Upper lobe of right lung (tissue), 1 donor: ENCODE data around the gene SLC30A2. TPM values are rescaled to one million over a fixed set of nuclear protein-coding genes. Genes with fewer than 3 reads are reported as not detected.

Experiments used
- ATAC-seq: fragments of 200-7000 bp; cut with Tn5 transposase; one replicate; pipeline ENCODE4 v1.9.1; 2020; ENCODE audit warnings: mild to moderate bottlenecking, moderate library complexity
- DNase-seq: peaks from one replicate; pipeline ENCODE4 v3.0.0-alpha.2; 2020
- H3K27ac ChIP-seq: fragments of 200-600 bp; one replicate; pipeline ENCODE4 v1.8.0; 2022
- H3K27me3 ChIP-seq: fragments of 200-600 bp; one replicate; pipeline ENCODE4 v1.8.0; 2022; ENCODE audit warnings: mild to moderate bottlenecking
- H3K36me3 ChIP-seq: fragments of 200-600 bp; one replicate; pipeline ENCODE4 v1.8.0; 2022
- H3K4me1 ChIP-seq: fragments of 200-600 bp; one replicate; pipeline ENCODE4 v1.8.0; 2022
- H3K4me3 ChIP-seq: fragments of 200-600 bp; one replicate; pipeline ENCODE4 v1.8.0; 2022; ENCODE audit warnings: mild to moderate bottlenecking
- H3K9me3 ChIP-seq: fragments of 200-600 bp; one replicate; pipeline ENCODE4 v1.8.0; 2022
- CTCF ChIP-seq: fragments of 200-600 bp; IDR thresholded peaks from one replicate; pipeline ENCODE4 v1.8.0; 2022; ENCODE audit warnings: antibody characterized with exemption
- intact Hi-C: fragments of 100-400 bp; cut with DNase I; formaldehyde crosslinking; loops from one replicate; pipeline ENCODE4 v1.11.0; 2022
- total RNA-seq: library from RNA; stranded (reverse); fragmentation: NEBNext Ultra II Directional; extraction: Animal tissue kit (Norgen Biotek cat#: 25700); gene quantifications from one replicate; pipeline ENCODE4 v1.2.1, GENCODE V29; 2021
- donor health status: DM: no; HTN: yes; CAD: no; lungs with severe emphysema.

SLC30A2 gene
- total RNA-seq, 1 donor from 2014 or later, result not detected

DNA sequence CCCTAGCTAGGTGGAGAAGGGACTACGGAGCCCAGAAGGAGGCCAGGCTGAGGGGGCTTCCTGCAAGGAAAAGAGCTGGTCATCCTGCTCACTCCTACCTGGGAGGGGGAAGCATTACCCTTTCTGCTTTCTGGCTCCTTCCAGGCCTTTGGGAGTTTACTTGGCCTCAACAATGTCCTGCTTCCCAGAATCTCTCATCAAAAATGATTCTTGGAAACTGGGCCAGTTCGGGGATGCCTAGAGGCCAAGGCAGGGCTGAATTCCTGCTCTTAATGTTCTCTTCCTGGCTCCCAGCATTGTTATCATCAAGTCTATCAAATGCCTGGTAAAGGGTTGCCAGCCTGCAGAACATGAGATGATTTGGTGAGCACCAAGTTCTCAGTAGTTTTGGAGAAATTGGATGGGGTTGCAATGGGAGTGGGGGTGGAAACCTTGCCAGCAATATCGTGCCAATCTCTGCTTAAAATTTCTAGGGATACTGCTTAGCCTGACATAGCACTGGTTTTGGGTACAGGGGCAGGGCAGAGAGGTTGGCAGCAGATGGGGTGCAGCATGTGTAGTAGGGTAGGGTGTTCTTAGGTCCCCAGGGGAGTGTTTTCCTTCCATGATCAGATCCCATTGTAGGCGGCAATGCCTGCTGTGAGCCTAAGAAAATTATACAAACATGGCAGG lies 40.3 kb downstream of the SLC30A2 start:
- intact Hi-C loops, result no loop called here
- H3K4me1 ChIP-seq, result no peaks in the 10 kb centered on the region
- no peak overlapping the region for H3K27ac ChIP-seq
- DNase-seq (no peak), ATAC-seq (no peak)
- H3K4me3 ChIP-seq, result no peak overlapping the region
- H3K9me3 ChIP-seq, result no peaks in the 10 kb centered on the region
- no peaks in the 10 kb centered on the region for H3K36me3 ChIP-seq
- TF ChIP-seq CTCF, result no peak
- no peaks in the 10 kb centered on the region for H3K27me3 ChIP-seq

- no peaks in the 10 kb centered on the region for H3K9me3 ChIP-seq
- H3K4me1 ChIP-seq, result no peaks in the 10 kb centered on the region
- DNase-seq (no peak), ATAC-seq (no peak)
- TF ChIP-seq CTCF, result no peak
- intact Hi-C loops, result no loop called here
- no peaks in the 10 kb centered on the region for H3K36me3 ChIP-seq
- H3K4me3 ChIP-seq, result no peak overlapping the region
- H3K27me3 ChIP-seq, result no peaks in the 10 kb centered on the region
- H3K27ac ChIP-seq, result no peak overlapping the region
Measured at GRCh38 chr1:26003756-26004155, 42.2 kb downstream of the SLC30A2 start.

DNA sequence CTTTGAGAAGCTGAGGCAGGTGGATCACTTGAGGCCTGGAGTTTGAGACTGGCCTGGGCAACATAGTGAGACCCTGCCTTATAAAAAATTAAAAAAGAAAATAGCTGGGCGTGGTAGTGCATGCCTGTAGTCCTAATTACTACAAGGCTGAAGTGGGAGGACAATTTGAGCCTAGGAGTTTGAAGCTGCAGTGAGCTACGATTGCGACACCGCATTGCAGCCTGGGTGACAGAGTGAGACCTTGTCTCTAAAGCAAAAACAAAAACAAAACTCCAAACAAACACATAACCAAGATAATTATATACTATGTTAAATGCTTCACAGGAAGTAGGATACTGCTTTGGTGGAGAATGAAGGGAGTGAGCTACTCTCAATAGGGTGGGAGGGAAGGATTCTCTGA lies 42.7 kb downstream of the SLC30A2 start:
- intact Hi-C loops, result no loop called here
- Histone ChIP-seq H3K27me3 (no peaks in the 10 kb centered on the region), H3K4me3 (no peak overlapping the region), H3K4me1 (peaks cover 4% of the 10 kb centered on the region), H3K36me3 (no peaks in the 10 kb centered on the region), H3K27ac (no peak overlapping the region), H3K9me3 (no peaks in the 10 kb centered on the region)
- TF ChIP-seq CTCF, result no peak
- DNase-seq (no peak), ATAC-seq (no peak)

- no peaks in the 10 kb centered on the region for H3K36me3 ChIP-seq
- H3K4me3 ChIP-seq, result no peak overlapping the region
- no peak for TF ChIP-seq CTCF
- no peaks in the 10 kb centered on the region for H3K27me3 ChIP-seq
- no peaks in the 10 kb centered on the region for H3K9me3 ChIP-seq
- H3K27ac ChIP-seq, result no peak overlapping the region
- intact Hi-C loops, result loop anchor here (5.0 kb wide), 1 partner anchor 102 kb away; no protein-coding TSS in a partner anchor
- H3K4me1 ChIP-seq, result peaks cover 16% of the 10 kb centered on the region
- DNase-seq (no peak), ATAC-seq (no peak)
Measured at GRCh38 chr1:25999041-25999800, 46.7 kb downstream of the SLC30A2 start.

DNA sequence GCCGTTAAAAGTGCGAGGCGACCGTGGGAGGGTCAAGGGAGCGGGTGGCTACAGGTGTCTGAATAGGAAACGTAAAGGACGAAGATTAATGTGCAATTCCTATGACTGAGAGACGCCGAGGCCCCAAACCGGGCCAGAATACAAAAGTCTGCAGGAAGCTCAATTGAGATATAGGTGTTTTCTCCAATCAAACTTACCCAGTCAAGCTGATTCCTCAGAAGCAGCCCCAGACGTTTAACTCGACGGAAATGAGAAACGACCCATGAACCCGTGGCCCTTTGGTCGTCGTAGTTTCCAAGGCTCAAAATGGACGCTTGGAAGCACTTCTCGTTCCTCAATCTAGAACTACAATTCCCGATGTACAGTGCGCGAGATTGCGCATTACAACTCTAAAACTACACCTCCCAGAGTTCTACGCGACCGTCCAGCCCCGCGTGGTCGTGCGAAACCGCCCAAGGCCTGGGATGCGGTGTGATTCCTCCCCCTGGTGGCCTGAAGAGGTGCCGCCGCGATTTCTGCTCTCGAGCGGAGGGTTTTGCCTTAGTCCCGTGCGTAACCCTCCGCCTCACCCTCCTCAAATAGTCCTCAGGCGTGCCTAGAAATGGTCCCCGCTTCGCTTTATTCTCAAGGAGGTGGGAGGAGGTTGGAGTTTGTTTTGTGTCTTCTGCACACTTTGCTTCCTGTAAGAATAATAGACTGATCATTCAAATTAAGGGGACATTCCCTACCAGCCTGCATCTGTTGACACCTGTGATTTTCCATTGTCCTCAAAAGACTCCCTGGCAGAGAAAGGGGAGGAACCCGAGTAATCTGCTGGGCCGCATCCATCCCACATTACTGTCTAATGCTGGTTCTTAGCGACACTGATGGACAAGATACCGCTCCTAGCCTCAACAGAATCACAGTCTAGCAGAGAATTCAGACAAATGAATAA lies 47.8 kb downstream of the SLC30A2 start, which contains the start of gene PAFAH2:
Gene PAFAH2, minus strand, starts transcription at position 236 of the 934 bp plus-strand sequence. CDS start 7,247 bp downstream, outside the sequence.
- peak; percentile 95 for TF ChIP-seq CTCF
- intact Hi-C loops, result loop anchor here (5.0 kb wide), 1 partner anchor 101 kb away; no protein-coding TSS in a partner anchor
- peak; percentile 99 for ATAC-seq
- no peaks in the 10 kb centered on the region for H3K27me3 ChIP-seq
- peaks cover 16% of the 10 kb centered on the region for H3K4me1 ChIP-seq
- DNase-seq, result peak; percentile 97
- H3K4me3 ChIP-seq, result peak within 1 kb of the TSS; percentile 76
- H3K27ac ChIP-seq, result peak within 1 kb of the TSS; percentile 92
- no peaks in the 10 kb centered on the region for H3K36me3 ChIP-seq
- no peaks in the 10 kb centered on the region for H3K9me3 ChIP-seq
